HUES6 (cell line): ENCODE measurements around the gene ZNF800.

Source experiments
- H3K27ac ChIP-seq: 2 replicates; pipeline ENCODE4 v1.7.0; 2013; ENCODE audit warnings: low read depth, mild to moderate bottlenecking, low read length, inconsistent platforms
- H3K27me3 ChIP-seq: 2 replicates; pipeline ENCODE4 v1.6.1; 2013; ENCODE audit warnings: low read length; ENCODE audit not compliant: control insufficient read depth, insufficient read depth
- H3K36me3 ChIP-seq: 2 replicates; pipeline ENCODE4 v1.6.1; 2013; ENCODE audit warnings: low read length; ENCODE audit not compliant: control insufficient read depth, insufficient read depth
- H3K4me1 ChIP-seq: 2 replicates; pipeline ENCODE4 v1.6.1; 2013; ENCODE audit warnings: low read length; ENCODE audit not compliant: control insufficient read depth, insufficient read depth
- H3K4me3 ChIP-seq: 2 replicates; pipeline ENCODE4 v1.5.1; 2013; ENCODE audit warnings: low read depth, low read length
- H3K9ac ChIP-seq: one replicate; pipeline ENCODE4 v1.6.1; 2013; ENCODE audit warnings: mild to moderate bottlenecking, low read length
- H3K9me3 ChIP-seq: 2 replicates; pipeline ENCODE4 v1.6.1; 2013; ENCODE audit warnings: low read depth, low read length; ENCODE audit not compliant: control insufficient read depth, insufficient read depth

The ZNF800 gene

DNA sequence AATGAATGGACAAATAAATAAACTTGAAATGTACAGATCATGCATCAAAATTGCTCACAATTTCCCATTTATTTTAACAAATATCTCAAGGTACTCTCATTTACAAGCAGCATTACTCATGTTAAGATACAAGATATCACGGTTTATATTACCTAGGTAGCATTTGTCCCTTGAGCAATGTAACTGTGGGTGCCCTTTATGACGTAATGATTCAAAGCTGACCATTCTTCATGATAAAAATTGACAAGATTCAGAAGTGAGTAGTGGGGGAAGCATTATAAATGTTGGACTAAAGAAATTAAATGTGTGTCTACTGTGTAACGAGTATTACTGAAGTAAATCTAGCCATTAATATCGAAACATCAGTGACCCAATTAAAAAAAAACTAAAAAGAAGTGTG is 71.5 kb downstream of the ZNF800 start:
- Histone ChIP-seq H3K27ac (no peak overlapping the region), H3K27me3 (peaks cover 31% of the 10 kb centered on the region; the same call in 1 of the 2 replicates), H3K9ac (no peak overlapping the region), H3K36me3 (no peaks in the 10 kb centered on the region), H3K9me3 (no peaks in the 10 kb centered on the region), H3K4me3 (no peak overlapping the region), H3K4me1 (no peaks in the 10 kb centered on the region)
